ENCODE measurements around the gene CIT. TPM values are rescaled to one million over a fixed set of nuclear protein-coding genes. Genes with fewer than 3 reads are reported as not detected.

Gene CIT
- total RNA-seq, 1 donor from 2014 or later: 23.9 TPM

GRCh38 chr12:119693511-119693910 is 183.6 kb downstream of the CIT start:
- no peak for DNase-seq

DNA sequence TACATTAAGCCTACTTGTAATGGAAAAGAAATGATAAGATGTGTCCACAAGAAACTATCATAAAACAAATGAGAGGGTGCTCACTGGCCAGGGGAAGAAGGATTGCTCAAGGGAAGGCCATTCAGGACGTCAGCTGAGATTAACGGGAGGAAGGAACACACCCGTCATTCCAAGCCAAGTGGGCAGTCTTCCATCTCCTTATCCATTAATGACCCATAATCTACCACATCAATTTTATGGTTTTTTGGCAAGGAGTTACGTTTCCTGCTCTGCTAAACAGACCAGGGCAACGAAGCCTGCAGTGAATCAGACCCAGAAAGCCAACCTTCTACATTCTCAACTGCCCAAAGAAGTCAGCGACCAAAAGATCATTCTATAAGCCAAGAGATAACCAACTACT is 184.1 kb downstream of the CIT start:
- peak; percentile 84 for DNase-seq

DNA sequence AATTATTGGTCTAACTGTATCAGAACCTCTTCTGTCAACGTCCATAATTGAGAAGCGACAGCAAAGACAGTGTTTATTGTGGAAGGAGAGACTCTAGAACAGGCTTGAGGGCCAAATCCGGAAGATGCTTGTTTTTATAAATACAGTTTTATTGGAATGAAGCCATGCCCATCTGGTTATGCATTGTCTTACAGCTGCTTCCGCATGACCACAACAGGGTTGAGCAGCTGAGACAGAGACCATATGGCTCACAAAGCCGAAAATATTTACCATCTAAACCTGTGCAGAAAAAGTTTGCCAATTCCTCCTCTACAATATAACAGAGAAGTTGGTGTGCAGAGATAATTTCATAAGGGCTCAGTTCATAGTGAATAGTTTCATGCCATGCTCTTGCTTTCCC is 184.7 kb downstream of the CIT start:
- DNase-seq: peak; percentile 82

- DNase-seq: no peak
Measured at GRCh38 chr12:119691202-119691810, 185.8 kb downstream of the CIT start.

GRCh38 chr12:119689935-119690500 is 187.1 kb downstream of the CIT start:
- no peak for DNase-seq

DNA sequence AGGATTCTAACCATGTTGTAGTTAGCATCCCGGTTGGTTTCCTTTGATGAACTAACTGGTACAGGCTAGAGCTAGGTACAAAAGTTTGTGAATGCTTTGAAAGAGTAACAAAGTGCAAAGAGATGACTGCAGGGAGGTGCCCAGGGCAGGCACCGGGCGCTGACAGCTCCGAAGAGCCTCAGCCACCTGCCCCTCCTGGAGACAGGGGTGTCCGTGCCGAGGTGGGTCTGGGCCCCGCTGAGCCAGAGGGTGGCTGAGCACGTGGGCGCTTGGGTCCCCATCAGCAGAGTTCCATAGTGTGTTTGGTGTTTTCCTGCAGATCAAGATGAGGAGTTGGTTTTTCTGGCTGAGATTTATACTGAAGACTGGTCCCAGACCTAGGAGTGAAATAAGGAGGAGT is 189.2 kb downstream of the CIT start:
- no peak for DNase-seq

- no peak for DNase-seq
Measured at GRCh38 chr12:119687406-119687805, 189.7 kb downstream of the CIT start.

DNA sequence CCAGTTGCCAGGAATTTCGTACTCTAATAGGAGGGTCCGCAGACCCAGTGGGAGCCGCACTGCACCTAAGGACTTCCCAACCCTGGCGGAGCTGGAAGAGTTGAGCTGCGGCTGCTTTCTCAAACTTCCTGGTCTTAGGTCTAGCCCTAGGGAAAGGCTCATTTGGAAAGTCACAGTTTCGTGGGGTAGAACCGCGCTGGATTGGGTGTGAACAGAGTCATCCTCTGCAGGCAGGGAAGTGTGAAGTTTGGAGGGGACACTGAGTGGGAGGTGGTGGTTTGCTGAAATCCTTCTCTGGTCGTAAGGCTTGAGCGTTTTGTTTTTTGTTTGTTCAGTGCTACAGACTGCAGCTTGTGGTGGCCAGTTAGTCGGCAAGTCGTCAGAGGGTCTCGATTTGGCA is 190.3 kb downstream of the CIT start:
- DNase-seq: no peak

GRCh38 chr12:119686355-119686754 is 190.8 kb downstream of the CIT start:
- DNase-seq: no peak

- no peak for DNase-seq
Measured at GRCh38 chr12:119685375-119685774, 191.7 kb downstream of the CIT start.

- DNase-seq: peak; percentile 44
Measured at GRCh38 chr12:119684711-119685369, 192.3 kb downstream of the CIT start.

DNA sequence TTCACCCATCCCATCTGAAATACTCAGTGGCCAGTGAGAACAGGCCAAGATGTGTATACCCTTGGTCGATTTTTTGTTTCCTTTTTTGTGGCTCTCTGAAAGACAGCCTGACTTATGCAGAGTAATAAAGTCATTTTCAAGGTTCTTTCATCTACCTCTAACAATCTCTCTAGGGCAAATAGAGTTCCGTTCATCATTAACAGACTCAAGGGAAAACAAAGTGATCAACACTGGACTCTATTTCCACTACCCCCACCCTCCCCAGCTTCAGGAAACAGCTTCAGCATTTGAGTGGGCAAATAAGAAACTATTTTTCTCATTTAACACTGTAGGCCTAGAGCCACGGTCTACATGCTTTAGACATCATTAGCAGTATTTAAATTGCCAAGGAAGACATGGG is 193.3 kb downstream of the CIT start:
- no peak for DNase-seq

DNA sequence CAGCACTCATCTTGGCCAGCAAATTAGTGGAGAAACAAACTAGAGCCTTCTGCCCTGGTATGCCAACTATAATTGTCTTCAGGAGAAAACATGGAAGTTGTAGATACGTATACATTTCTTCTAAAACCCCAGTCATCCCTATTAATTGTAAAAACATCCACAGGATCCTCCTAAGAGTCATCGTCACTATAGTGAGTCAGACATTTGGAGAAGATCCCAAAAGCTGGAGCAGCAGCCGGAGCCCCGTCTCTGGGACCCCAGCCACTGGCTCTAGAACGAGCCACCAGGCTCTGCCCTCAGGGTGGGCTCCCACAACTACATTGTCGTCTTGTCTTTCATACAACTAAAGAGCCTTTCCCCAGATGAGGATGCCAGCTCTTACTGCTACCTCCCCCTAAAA is 193.7 kb downstream of the CIT start:
- no peak for DNase-seq

DNA sequence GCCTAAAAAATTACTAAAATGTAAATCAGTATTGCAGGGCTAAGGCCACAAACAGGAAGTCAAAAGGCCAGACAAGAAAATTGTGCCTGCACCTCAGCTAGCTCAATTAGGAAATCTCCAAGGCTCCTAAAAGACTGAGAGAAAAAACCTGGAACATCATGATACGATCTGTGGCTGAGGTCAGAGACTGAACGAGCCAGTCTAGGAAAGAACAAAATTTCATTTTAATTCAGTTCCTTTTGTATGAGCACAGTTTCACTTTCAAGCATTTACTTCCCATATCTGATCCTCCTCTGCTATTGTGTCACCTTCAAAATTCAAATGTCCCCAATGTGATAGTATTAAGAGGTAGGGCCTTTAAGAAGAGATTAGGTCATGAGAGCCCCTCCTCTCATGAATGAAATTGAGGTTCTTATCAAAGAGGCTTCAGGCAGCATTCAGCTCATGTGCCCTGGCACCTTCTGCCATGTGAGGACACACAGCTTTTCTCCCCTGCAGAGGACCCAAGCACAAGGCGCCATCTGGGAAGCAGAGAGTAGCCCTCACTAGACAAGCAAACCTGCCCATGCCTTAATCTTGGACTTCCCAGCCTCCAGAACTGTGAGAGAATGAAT is 194.4 kb downstream of the CIT start:
- DNase-seq: no peak

DNA sequence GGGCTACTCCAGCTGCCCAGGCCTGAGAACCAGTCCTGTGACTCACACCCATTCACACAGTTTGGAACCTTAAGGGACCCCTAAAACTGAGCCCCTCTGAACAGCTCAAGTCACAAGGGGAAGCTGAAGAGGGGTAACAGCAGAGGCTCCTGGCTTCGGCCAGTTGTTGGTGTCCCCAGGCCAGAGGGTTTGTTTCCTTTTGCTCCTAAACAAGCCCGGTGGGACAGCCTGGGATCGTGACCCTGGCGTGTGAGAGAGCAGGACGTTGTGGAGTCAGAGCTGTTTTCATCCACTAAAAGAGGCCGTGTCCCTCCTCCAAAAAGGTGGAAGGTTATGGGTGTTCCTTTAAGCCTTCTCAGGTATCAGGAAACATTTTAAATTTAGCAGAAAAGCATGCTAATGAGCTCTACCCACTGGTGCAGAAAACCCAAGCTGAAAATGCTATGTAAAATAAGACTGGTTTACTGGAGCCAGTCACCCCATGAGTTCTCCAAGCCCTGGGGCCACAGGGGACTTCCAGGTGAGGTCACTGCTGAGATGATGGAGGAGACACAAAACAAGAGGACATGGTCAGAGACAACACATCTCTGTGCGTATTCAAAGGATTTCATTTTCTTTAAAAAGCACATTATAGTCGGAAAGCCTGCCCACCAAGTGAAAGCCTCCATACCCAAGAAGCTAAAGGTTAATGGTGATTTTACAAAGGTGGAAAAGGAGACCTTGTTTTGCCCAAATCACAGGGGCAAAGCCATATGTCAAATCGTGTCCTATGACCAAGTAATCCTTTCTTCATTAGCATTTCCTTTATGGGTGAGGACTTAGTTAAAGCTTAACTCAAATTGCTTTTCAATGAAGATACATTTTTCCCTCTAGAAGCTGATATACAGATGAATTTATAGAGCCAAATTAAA is 195.1 kb downstream of the CIT start:
- no peak for DNase-seq

GRCh38 chr12:119681111-119681510 is 196.0 kb downstream of the CIT start:
- no peak for DNase-seq

- DNase-seq: no peak
Measured at GRCh38 chr12:119679490-119679889, 197.6 kb downstream of the CIT start.

DNA sequence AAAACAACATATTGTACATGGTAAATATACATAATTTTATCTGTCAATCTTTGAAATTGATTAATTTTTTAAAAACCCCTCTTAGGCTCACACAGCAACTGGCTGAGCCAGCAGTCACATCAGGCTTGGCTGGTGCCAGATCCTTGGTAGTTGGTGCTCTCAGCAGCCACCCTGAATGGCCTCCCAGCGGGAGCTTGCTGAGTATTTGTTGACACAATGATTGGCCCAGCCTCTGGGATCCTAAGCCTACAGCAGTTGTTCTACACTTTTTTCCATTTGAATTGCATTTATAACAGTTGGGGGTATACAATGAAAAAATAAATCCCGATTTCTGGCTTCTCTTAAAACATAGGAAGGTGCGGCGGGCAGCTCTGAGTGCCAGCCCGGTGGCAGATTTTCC is 198.0 kb downstream of the CIT start:
- no peak for DNase-seq

DNA sequence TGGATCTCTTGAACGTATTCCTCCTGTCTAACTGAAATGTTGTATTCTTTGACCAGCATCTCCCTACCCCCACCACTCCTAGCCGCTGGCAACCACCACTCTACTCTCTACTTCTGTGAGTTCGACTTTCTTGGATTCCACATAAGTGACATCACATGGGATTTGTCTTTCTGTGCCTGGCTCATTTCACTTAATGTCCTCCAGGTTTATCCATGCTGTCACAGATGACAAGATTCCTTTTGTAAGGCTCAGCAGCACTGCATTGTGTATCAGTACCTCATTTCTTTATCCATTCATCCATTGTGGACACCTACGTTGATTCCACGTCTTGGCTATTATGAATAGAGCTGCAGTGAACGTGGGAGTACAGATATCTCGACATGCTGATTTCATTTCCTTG is 198.7 kb downstream of the CIT start:
- DNase-seq: no peak

- no peak for DNase-seq
Measured at GRCh38 chr12:119676573-119676972, 200.5 kb downstream of the CIT start.

GRCh38 chr12:119676022-119676421 is 201.1 kb downstream of the CIT start:
- DNase-seq: no peak

GRCh38 chr12:119674560-119674959 is 202.6 kb downstream of the CIT start:
- no peak for DNase-seq

DNA sequence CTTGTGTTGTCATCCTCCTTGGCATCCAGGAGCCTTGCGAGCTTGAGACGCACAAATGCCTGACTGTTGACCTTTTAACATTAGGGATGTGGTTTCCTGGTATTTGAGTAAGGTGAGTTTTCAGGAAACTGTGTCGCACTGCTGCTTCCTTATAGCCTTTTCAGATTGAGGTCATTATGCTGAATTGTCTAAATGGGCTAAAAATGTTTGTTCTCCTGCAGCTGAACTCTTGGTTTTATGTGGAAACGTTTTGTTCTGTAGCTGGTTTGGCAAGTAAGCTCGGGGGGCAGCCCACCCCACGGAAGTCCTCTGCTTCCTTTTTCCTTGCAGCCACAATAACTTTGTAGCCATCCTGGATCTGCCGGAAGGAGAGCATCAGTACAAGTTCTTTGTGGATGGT is 203.5 kb downstream of the CIT start:
- DNase-seq: no peak
